ENCODE measurements around the gene TTLL11.

DNA sequence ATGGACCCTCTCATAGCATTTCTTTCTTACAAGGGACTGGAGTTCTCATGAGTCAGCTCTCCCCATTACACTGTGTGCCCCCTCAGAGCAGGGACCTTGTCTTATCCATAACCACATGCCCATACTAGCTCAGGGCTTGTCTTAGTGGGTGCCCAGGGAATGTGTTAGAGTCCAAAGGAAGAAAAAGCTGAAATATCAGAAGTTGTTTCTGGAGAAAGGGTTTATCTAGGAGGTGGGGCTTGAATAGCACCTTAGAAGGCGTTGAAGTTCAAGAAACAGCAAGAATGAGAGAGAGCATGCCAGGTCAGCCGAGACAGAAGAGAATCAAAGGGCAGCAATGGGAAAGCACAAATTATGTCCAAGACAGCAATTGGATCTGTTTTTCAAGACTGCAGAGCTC is 109.4 kb downstream of the TTLL11 start:
- TF ChIP-seq EZH2 (IDR thresholded peaks at IDR 0.05) (no peak), EZH2phosphoT487 (IDR thresholded peaks at IDR 0.05) (no peak)
- TF ChIP-seq, protein P1, sequence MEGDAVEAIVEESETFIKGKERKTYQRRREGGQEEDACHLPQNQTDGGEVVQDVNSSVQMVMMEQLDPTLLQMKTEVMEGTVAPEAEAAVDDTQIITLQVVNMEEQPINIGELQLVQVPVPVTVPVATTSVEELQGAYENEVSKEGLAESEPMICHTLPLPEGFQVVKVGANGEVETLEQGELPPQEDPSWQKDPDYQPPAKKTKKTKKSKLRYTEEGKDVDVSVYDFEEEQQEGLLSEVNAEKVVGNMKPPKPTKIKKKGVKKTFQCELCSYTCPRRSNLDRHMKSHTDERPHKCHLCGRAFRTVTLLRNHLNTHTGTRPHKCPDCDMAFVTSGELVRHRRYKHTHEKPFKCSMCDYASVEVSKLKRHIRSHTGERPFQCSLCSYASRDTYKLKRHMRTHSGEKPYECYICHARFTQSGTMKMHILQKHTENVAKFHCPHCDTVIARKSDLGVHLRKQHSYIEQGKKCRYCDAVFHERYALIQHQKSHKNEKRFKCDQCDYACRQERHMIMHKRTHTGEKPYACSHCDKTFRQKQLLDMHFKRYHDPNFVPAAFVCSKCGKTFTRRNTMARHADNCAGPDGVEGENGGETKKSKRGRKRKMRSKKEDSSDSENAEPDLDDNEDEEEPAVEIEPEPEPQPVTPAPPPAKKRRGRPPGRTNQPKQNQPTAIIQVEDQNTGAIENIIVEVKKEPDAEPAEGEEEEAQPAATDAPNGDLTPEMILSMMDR (IDR thresholded peaks at IDR 0.05) = no peak

Data from neural progenitor cell (in vitro differentiated cells).